ENCODE data around the gene CSAD.

The CSAD gene

GRCh38 chr12:53180220-53180930 is at the start of gene CSAD, which contains the start of gene ZNF740:
CSAD (minus strand) TSS chr12:53180925; CDS start chr12:53173470, 7,455 bp downstream.
ZNF740 (plus strand) TSS chr12:53180722; CDS start chr12:53181984, 1,262 bp downstream.
- DNase-seq, result peak; percentile 97

GRCh38 chr12:53230108-53230845 is 49.6 kb upstream of the CSAD start:
- no peak for DNase-seq

- DNase-seq, result no peak
Observed at GRCh38 chr12:53229454-53229853, 48.7 kb upstream of the CSAD start.

GRCh38 chr12:53227836-53228235 is 47.1 kb upstream of the CSAD start:
- no peak for DNase-seq

GRCh38 chr12:53227341-53227740 is 46.6 kb upstream of the CSAD start:
- DNase-seq, result no peak

GRCh38 chr12:53226815-53227214 is 46.1 kb upstream of the CSAD start:
- no peak for DNase-seq

GRCh38 chr12:53225635-53226424 is 45.1 kb upstream of the CSAD start:
- no peak for DNase-seq

- DNase-seq, result no peak
Observed at GRCh38 chr12:53224897-53225634, 44.3 kb upstream of the CSAD start.

- peak; percentile 72 for DNase-seq
Observed at GRCh38 chr12:53224061-53224896, 43.6 kb upstream of the CSAD start.

- DNase-seq, result peak; percentile 72
Observed at GRCh38 chr12:53223389-53224060, 42.8 kb upstream of the CSAD start.

- DNase-seq, result no peak
Observed at GRCh38 chr12:53222806-53223261, 42.1 kb upstream of the CSAD start.

GRCh38 chr12:53222170-53222721 is 41.5 kb upstream of the CSAD start:
- no peak for DNase-seq

- DNase-seq, result no peak
Observed at GRCh38 chr12:53221203-53222080, 40.7 kb upstream of the CSAD start.

- DNase-seq, result peak; percentile 91
Observed at GRCh38 chr12:53220694-53221202, 40.0 kb upstream of the CSAD start.

- DNase-seq, result peak; percentile 92
Observed at GRCh38 chr12:53219956-53220693, 39.4 kb upstream of the CSAD start.

- no peak for DNase-seq
Observed at GRCh38 chr12:53219292-53219955, 38.7 kb upstream of the CSAD start.

- no peak for DNase-seq
Observed at GRCh38 chr12:53218551-53219291, 38.0 kb upstream of the CSAD start.
